NCI-H146 treated with DMSO at 0.1 percent for 48 hours (cell line): ENCODE results near the gene GLMN.
"Not testable (repeated sequence)": the region's sequence is repeated elsewhere in the genome, so short reads cannot be mapped to it uniquely, and the experiment has no call there.

Experiments used
- DNase-seq: peaks from one replicate; lab custom pipeline; 2025; ENCODE audit not compliant: unreplicated experiment; lab: John Stamatoyannopoulos, UW

GLMN gene

GRCh38 chr1:92299477-92300150, 827 bp upstream of the GLMN start:
- no peak for DNase-seq

- DNase-seq: no peak
Measured at GRCh38 chr1:92298213-92298572, 594 bp downstream of the GLMN start.

GRCh38 chr1:92291372-92291999, 7.3 kb downstream of the GLMN start:
- DNase-seq: peak; percentile 39

- not testable (repeated sequence) for DNase-seq
Measured at GRCh38 chr1:92281411-92281810, 17.4 kb downstream of the GLMN start.

GRCh38 chr1:92279781-92280180, 19.0 kb downstream of the GLMN start:
- DNase-seq: not testable (repeated sequence)

- no peak for DNase-seq
Measured at GRCh38 chr1:92277105-92277723, 21.6 kb downstream of the GLMN start.

- DNase-seq: no peak
Measured at GRCh38 chr1:92276082-92276481, 22.7 kb downstream of the GLMN start.

GRCh38 chr1:92274939-92275338, 23.8 kb downstream of the GLMN start:
- DNase-seq: no peak

GRCh38 chr1:92273039-92273438, 25.7 kb downstream of the GLMN start:
- no peak for DNase-seq

GRCh38 chr1:92262516-92262915, 36.3 kb downstream of the GLMN start:
- no peak for DNase-seq

GRCh38 chr1:92259350-92259749, 39.4 kb downstream of the GLMN start:
- no peak for DNase-seq

GRCh38 chr1:92254714-92255113, 44.1 kb downstream of the GLMN start:
- DNase-seq: not testable (repeated sequence)

- DNase-seq: no peak
Measured at GRCh38 chr1:92244376-92244775, 54.4 kb downstream of the GLMN start.

- no peak for DNase-seq
Measured at GRCh38 chr1:92240034-92240433, 58.8 kb downstream of the GLMN start.

- DNase-seq: no peak
Measured at GRCh38 chr1:92230736-92231135, 68.1 kb downstream of the GLMN start.

GRCh38 chr1:92228401-92228800, 70.4 kb downstream of the GLMN start:
- DNase-seq: no peak

GRCh38 chr1:92219028-92219427, 79.8 kb downstream of the GLMN start:
- no peak for DNase-seq

- no peak for DNase-seq
Measured at GRCh38 chr1:92218559-92218958, 80.2 kb downstream of the GLMN start.

- no peak for DNase-seq
Measured at GRCh38 chr1:92217721-92218120, 81.1 kb downstream of the GLMN start, which contains the start of gene C1orf146. C1orf146 (plus strand) TSS chr1:92217915; CDS start chr1:92231421, 13,506 bp downstream.

GRCh38 chr1:92211166-92211565, 87.6 kb downstream of the GLMN start:
- DNase-seq: no peak

- no peak for DNase-seq
Measured at GRCh38 chr1:92210701-92211100, 88.1 kb downstream of the GLMN start.

GRCh38 chr1:92203105-92203504, 95.7 kb downstream of the GLMN start:
- no peak for DNase-seq
